Astrocyte (in vitro differentiated cells and primary cell): ENCODE data around the gene CEACAM1. TPM values are rescaled to one million over a fixed set of nuclear protein-coding genes. Genes with fewer than 3 reads are reported as not detected.
"Not testable (repeated sequence)": the region's sequence is repeated elsewhere in the genome, so short reads cannot be mapped to it uniquely, and the experiment has no call there.

ENCODE experiments used
- DNase-seq: peaks from one replicate; pipeline ENCODE4 v3.0.0-alpha.2; 2010; ENCODE audit warnings: low read depth
- FAIRE-seq: peaks from 2 replicates; lab custom pipeline; 2011; peaks lifted over from hg19 to GRCh38; lab: Jason Lieb, UNC
- H2AFZ ChIP-seq: 2 replicates; pipeline ENCODE4 v1.6.0; 2012; ENCODE audit warnings: low read depth, low read length, inconsistent platforms
- H3K27ac ChIP-seq: 2 replicates; pipeline ENCODE4 v1.5.1; 2011; ENCODE audit warnings: low read depth, low read length, inconsistent platforms
- H3K27me3 ChIP-seq: 2 replicates; pipeline ENCODE4 v1.6.0; 2011; ENCODE audit warnings: low read length, inconsistent platforms; ENCODE audit not compliant: insufficient read depth
- H3K36me3 ChIP-seq: 2 replicates; pipeline ENCODE4 v1.5.1; 2011; ENCODE audit warnings: low read length, inconsistent platforms; ENCODE audit not compliant: insufficient read depth
- H3K4me1 ChIP-seq: 2 replicates; pipeline ENCODE4 v1.5.1; 2011; ENCODE audit warnings: low read length, inconsistent platforms; ENCODE audit not compliant: insufficient read depth
- H3K4me2 ChIP-seq: 2 replicates; pipeline ENCODE4 v1.6.0; 2012; ENCODE audit warnings: low read length, inconsistent platforms
- H3K4me3 ChIP-seq: 2 replicates; pipeline ENCODE4 v1.5.1; 2011; ENCODE audit warnings: low read depth, mild to moderate bottlenecking, low read length, inconsistent platforms; ENCODE audit not compliant: insufficient read depth
- H3K79me2 ChIP-seq: 2 replicates; pipeline ENCODE4 v1.6.0; 2012; ENCODE audit warnings: mild to moderate bottlenecking, low read length, inconsistent platforms; ENCODE audit not compliant: insufficient read depth
- H3K9ac ChIP-seq: 2 replicates; pipeline ENCODE4 v1.6.0; 2012; ENCODE audit warnings: mild to moderate bottlenecking, low read length, inconsistent platforms
- H3K9me3 ChIP-seq: 2 replicates; pipeline ENCODE4 v1.5.1; 2012; ENCODE audit warnings: low read depth, mild to moderate bottlenecking, low read length, inconsistent platforms; ENCODE audit not compliant: insufficient read depth
- H4K20me1 ChIP-seq: 2 replicates; pipeline ENCODE4 v1.6.0; 2012; ENCODE audit warnings: low read length, inconsistent platforms; ENCODE audit not compliant: insufficient read depth
- H3K27ac Mint-ChIP-seq: one replicate; pipeline ENCODE4 v1.8.0; 2021; ENCODE audit warnings: mild to moderate bottlenecking, mixed read lengths; ENCODE audit not compliant: unreplicated experiment
- H3K27me3 Mint-ChIP-seq: one replicate; pipeline ENCODE4 v1.8.0; 2021; ENCODE audit warnings: low read depth, mixed read lengths; ENCODE audit not compliant: unreplicated experiment
- H3K36me3 Mint-ChIP-seq: one replicate; pipeline ENCODE4 v1.8.0; 2021; ENCODE audit warnings: low read depth, mixed read lengths; ENCODE audit not compliant: unreplicated experiment
- H3K4me1 Mint-ChIP-seq: one replicate; pipeline ENCODE4 v1.8.0; 2021; ENCODE audit warnings: low read depth, mixed read lengths; ENCODE audit not compliant: unreplicated experiment
- H3K4me3 Mint-ChIP-seq: one replicate; pipeline ENCODE4 v1.8.0; 2021; ENCODE audit warnings: mild to moderate bottlenecking, moderate library complexity, mixed read lengths; ENCODE audit not compliant: unreplicated experiment
- H3K9me3 Mint-ChIP-seq: one replicate; pipeline ENCODE4 v1.8.0; 2021; ENCODE audit warnings: mild to moderate bottlenecking, mixed read lengths; ENCODE audit not compliant: unreplicated experiment
- EZH2 ChIP-seq: IDR thresholded peaks from 2 replicates; pipeline ENCODE4 v1.6.1; 2012; ENCODE audit warnings: mild to moderate bottlenecking, low read length, inconsistent platforms; ENCODE audit not compliant: insufficient read depth
- total RNA-seq: library from RNA; stranded (reverse); gene quantifications from 2 replicates; pipeline ENCODE4 v1.2.1, GENCODE V29; 2021
- TF ChIP-seq, protein P1 (sequence below): IDR thresholded peaks from 2 replicates; pipeline ENCODE4 v1.5.1; 2011; ENCODE audit warnings: low read depth, mild to moderate bottlenecking, inconsistent platforms, low read length, moderate library complexity; ENCODE audit not compliant: insufficient read depth

The CEACAM1 gene
- total RNA-seq, 1 donor from 2014 or later = 1.1 TPM

DNA sequence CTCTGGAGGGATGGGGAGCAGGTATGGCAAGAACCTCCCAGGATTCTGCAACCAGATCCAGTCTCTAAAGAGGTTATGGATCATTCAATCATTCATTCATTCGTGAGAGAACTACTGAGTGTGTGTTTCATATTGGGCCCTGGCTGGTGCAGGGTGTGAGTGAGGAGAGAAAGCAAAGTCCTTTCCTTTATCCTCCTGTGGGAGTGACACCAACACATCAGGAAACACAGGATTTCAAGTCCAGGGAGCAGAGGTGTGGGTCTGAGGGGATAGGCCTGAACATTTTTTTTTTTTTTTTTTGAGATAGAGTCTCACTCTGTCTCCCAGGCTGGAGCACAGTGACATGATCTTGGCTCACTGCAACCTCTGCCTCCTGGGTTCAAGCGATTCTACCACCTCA is 3.3 kb downstream of the CEACAM1 start:
- H3K4me3 Mint-ChIP-seq = no peak overlapping the region
- H3K79me2 ChIP-seq = no peaks in the 10 kb centered on the region
- no peak overlapping the region for H3K27ac Mint-ChIP-seq
- peaks cover 60% of the 10 kb centered on the region for H3K27me3 Mint-ChIP-seq
- H3K4me1 ChIP-seq = no peaks in the 10 kb centered on the region
- H3K27ac ChIP-seq = no peak overlapping the region
- no peaks in the 10 kb centered on the region for H3K36me3 ChIP-seq
- no peak for TF ChIP-seq EZH2
- TF ChIP-seq, protein P1, sequence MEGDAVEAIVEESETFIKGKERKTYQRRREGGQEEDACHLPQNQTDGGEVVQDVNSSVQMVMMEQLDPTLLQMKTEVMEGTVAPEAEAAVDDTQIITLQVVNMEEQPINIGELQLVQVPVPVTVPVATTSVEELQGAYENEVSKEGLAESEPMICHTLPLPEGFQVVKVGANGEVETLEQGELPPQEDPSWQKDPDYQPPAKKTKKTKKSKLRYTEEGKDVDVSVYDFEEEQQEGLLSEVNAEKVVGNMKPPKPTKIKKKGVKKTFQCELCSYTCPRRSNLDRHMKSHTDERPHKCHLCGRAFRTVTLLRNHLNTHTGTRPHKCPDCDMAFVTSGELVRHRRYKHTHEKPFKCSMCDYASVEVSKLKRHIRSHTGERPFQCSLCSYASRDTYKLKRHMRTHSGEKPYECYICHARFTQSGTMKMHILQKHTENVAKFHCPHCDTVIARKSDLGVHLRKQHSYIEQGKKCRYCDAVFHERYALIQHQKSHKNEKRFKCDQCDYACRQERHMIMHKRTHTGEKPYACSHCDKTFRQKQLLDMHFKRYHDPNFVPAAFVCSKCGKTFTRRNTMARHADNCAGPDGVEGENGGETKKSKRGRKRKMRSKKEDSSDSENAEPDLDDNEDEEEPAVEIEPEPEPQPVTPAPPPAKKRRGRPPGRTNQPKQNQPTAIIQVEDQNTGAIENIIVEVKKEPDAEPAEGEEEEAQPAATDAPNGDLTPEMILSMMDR = no peak
- no peak overlapping the region for H3K4me3 ChIP-seq
- no peak overlapping the region for H2AFZ ChIP-seq
- no peak for FAIRE-seq
- no peak overlapping the region for H3K4me2 ChIP-seq
- H3K4me1 Mint-ChIP-seq = peaks cover 5% of the 10 kb centered on the region
- peaks cover 2% of the 10 kb centered on the region for H3K9me3 Mint-ChIP-seq
- H4K20me1 ChIP-seq = no peaks in the 10 kb centered on the region
- H3K36me3 Mint-ChIP-seq = no peaks in the 10 kb centered on the region
- DNase-seq = no peak
- H3K27me3 ChIP-seq = no peaks in the 10 kb centered on the region
- H3K9me3 ChIP-seq = no peaks in the 10 kb centered on the region
- no peak overlapping the region for H3K9ac ChIP-seq

DNA sequence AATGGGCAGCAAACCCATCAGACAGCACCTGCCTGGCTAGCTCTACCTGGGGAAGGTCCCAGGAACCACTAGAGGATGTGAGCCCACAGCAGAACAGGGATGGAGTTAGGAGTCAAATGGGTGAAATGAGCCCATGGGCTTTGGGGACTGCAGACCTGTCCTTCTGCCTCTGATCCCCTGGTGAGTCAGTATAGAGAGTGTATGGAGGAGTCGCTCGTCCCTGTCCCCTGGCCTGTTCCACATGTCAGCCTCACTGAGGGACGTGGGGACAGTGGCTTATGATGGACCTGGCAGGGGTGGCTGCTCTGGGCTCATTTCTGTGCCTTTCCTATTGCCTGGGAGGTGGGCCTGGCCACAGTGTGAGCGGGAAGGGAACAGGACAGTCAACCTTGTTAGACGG is 4.0 kb downstream of the CEACAM1 start:
- no peak overlapping the region for H3K4me3 Mint-ChIP-seq
- Histone ChIP-seq H3K9me3 (no peaks in the 10 kb centered on the region), H3K9ac (no peak overlapping the region), H3K4me1 (no peaks in the 10 kb centered on the region), H3K27me3 (no peaks in the 10 kb centered on the region), H3K27ac (no peak overlapping the region), H3K4me3 (no peak overlapping the region), H2AFZ (no peak overlapping the region), H4K20me1 (no peaks in the 10 kb centered on the region), H3K36me3 (no peaks in the 10 kb centered on the region), H3K4me2 (no peak overlapping the region), H3K79me2 (no peaks in the 10 kb centered on the region)
- DNase-seq (no peak), FAIRE-seq (no peak)
- H3K36me3 Mint-ChIP-seq = no peaks in the 10 kb centered on the region
- TF ChIP-seq, protein P1 = no peak
- no peak for TF ChIP-seq EZH2
- H3K27ac Mint-ChIP-seq = no peak overlapping the region
- H3K9me3 Mint-ChIP-seq = peaks cover 2% of the 10 kb centered on the region
- H3K27me3 Mint-ChIP-seq = peaks cover 55% of the 10 kb centered on the region
- H3K4me1 Mint-ChIP-seq = peaks cover 5% of the 10 kb centered on the region

DNA sequence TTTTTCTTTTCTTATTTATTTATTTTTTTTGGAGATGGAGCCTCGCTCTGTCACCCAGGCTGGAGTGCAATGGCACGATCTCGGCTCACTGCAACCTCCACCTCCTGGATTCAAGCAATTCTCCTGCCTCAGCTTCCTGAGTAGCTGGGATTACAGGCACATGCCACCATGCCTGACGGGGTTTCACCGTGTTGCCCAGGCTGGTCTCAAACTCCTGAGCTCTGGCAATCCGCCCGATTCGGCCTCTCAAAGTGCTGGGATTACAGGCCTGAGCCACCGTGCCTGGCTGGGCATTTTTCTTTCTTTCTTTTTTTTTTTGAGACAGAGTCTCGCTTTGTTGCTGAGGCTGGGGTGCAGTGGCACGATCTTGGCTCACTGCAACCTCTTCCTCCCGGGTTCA is 6.0 kb downstream of the CEACAM1 start:
- H3K4me1 ChIP-seq, H3K36me3 Mint-ChIP-seq, H3K27me3 ChIP-seq, H2AFZ ChIP-seq, H3K4me3 ChIP-seq, H3K9me3 ChIP-seq, H3K9ac ChIP-seq, H3K4me1 Mint-ChIP-seq, H3K4me2 ChIP-seq, H3K27ac ChIP-seq, DNase-seq, H4K20me1 ChIP-seq, FAIRE-seq, H3K4me3 Mint-ChIP-seq, H3K9me3 Mint-ChIP-seq, H3K36me3 ChIP-seq, H3K27ac Mint-ChIP-seq, H3K79me2 ChIP-seq: not testable (repeated sequence)
- peaks cover 41% of the 10 kb centered on the region for H3K27me3 Mint-ChIP-seq
